Stomach (tissue), 4 donors: Measurements from ENCODE around the gene AMPD2.

Experiments used
- EP300 ChIP-seq: sonication (generic); formaldehyde crosslinking; IDR thresholded peaks from one replicate; pipeline ENCODE4 v1.6.1; 2017; ENCODE audit warnings: antibody characterized with exemption
- POLR2A ChIP-seq, 4 donors: fragments of 450-650 bp; IDR thresholded peaks; one replicate each; pipeline ENCODE4 v1.6.1; 2016; ENCODE audit warnings: antibody characterized with exemption in 4 of 4, control low read depth in 2 of 4, mild to moderate bottlenecking in 1 of 4, moderate library complexity in 1 of 4
- POLR2AphosphoS5 ChIP-seq, 3 donors: sonication (generic); formaldehyde crosslinking; IDR thresholded peaks; one replicate each; pipeline ENCODE4 v1.6.1; 2016; ENCODE audit warnings: antibody characterized with exemption in 3 of 3
- TF ChIP-seq, protein P1 (sequence below), 7 experiments: fragments of 450-650 bp in 4 of 7; fragments of 200-600 bp in 3 of 7; sonication (generic) in 3 of 7; IDR thresholded peaks; one replicate each; pipeline ENCODE4 v1.5.1; 2016 to 2019; ENCODE audit warnings: antibody characterized with exemption in 7 of 7, control low read depth in 2 of 7, mild to moderate bottlenecking in 1 of 7

DNA sequence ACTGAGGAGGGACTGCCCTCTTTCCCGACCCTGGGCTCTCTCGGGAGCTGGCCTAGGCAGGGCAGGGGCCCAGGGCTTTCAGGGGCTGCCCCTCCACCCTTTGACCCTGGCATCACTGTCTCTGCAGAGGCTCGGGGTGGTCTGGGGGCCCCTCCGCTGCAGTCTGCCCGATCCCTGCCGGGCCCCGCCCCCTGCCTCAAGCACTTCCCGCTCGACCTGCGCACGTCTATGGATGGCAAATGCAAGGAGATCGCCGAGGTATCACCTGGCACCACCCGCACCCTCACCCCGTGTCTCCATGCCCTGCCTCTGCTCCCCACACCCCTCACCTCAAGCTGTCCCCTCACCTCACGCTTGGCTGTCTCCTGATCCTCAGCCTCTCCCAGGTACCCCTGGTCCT lies 5.5 kb downstream of the AMPD2 start:
- TF ChIP-seq, protein P1, sequence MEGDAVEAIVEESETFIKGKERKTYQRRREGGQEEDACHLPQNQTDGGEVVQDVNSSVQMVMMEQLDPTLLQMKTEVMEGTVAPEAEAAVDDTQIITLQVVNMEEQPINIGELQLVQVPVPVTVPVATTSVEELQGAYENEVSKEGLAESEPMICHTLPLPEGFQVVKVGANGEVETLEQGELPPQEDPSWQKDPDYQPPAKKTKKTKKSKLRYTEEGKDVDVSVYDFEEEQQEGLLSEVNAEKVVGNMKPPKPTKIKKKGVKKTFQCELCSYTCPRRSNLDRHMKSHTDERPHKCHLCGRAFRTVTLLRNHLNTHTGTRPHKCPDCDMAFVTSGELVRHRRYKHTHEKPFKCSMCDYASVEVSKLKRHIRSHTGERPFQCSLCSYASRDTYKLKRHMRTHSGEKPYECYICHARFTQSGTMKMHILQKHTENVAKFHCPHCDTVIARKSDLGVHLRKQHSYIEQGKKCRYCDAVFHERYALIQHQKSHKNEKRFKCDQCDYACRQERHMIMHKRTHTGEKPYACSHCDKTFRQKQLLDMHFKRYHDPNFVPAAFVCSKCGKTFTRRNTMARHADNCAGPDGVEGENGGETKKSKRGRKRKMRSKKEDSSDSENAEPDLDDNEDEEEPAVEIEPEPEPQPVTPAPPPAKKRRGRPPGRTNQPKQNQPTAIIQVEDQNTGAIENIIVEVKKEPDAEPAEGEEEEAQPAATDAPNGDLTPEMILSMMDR (IDR thresholded peaks at IDR 0.05): no peak
- TF ChIP-seq EP300 (no peak), POLR2A (IDR thresholded peaks at IDR 0.05) (no peak), POLR2AphosphoS5 (IDR thresholded peaks at IDR 0.05) (no peak)
